Spleen (tissue), 7 donors: ENCODE results near the gene ZC3H4.

Experiments
- CTCF ChIP-seq, 11 experiments: fragments of 200-600 bp in 7 of 11; fragments of 450-650 bp in 4 of 11; sonication (generic) in 4 of 11; IDR thresholded peaks in 8 of 11; conservative IDR thresholded peaks in 3 of 11; 1 replicate in 7 of 11; 2 replicates in 4 of 11; pipeline versions ENCODE4 v1.4.0 to v1.8.0; 2016 to 2021; ENCODE audit warnings: antibody characterized with exemption in 11 of 11, inconsistent platforms in 4 of 11, mild to moderate bottlenecking in 1 of 11
- POLR2A ChIP-seq, 3 donors: fragments of 450-650 bp; IDR thresholded peaks; one replicate each; pipeline ENCODE4 v1.5.1; 2017; ENCODE audit warnings: antibody characterized with exemption in 3 of 3, mild to moderate bottlenecking in 1 of 3
- POLR2AphosphoS5 ChIP-seq, 3 donors: sonication (generic); formaldehyde crosslinking; IDR thresholded peaks; one replicate each; pipeline ENCODE4 v1.5.1; 2017; ENCODE audit warnings: antibody characterized with exemption in 3 of 3
- donor health status: DM: no; HTN: no; CAD: no; lungs with moderate emphysema.
- donor health status: DM: no; HTN: no; CAD: no.
- donor health status: DM: no; HTN: no; CAD: no.

- TF ChIP-seq CTCF (IDR thresholded peaks at IDR 0.05 in 8 of 11, conservative IDR thresholded peaks at IDR 0.05 in 3 of 11) (no peak), POLR2A (IDR thresholded peaks at IDR 0.05) (no peak), POLR2AphosphoS5 (IDR thresholded peaks at IDR 0.05) (no peak)
Measured at GRCh38 chr19:47143322-47144073, 29.9 kb upstream of the ZC3H4 start.
